Endodermal cell (in vitro differentiated cells): ENCODE measurements around the gene STK39. TPM values are rescaled to one million over a fixed set of nuclear protein-coding genes. Genes with fewer than 3 reads are reported as not detected.
"Not testable (repeated sequence)": the region's sequence is repeated elsewhere in the genome, so short reads cannot be mapped to it uniquely, and the experiment has no call there.

Experiments
- DNase-seq: peaks from one replicate; pipeline ENCODE4 v3.0.0-alpha.2; 2017
- H3K27ac ChIP-seq: 2 replicates; pipeline ENCODE4 v1.5.1; 2013; ENCODE audit warnings: mild to moderate bottlenecking, low read depth, low read length, moderate library complexity
- H3K27me3 ChIP-seq: 2 replicates; pipeline ENCODE4 v1.6.1; 2013; ENCODE audit warnings: mild to moderate bottlenecking, low read length, moderate library complexity; ENCODE audit not compliant: insufficient read depth, control insufficient read depth, poor library complexity, severe bottlenecking
- H3K36me3 ChIP-seq: 2 replicates; pipeline ENCODE4 v1.7.0; 2013; ENCODE audit warnings: mild to moderate bottlenecking, low read length, moderate library complexity; ENCODE audit not compliant: control insufficient read depth, insufficient read depth
- H3K4me1 ChIP-seq: one replicate; pipeline ENCODE4 v1.7.0; 2013; ENCODE audit warnings: low read length; ENCODE audit not compliant: control insufficient read depth, insufficient read depth
- H3K4me3 ChIP-seq: 2 replicates; pipeline ENCODE4 v1.5.1; 2013; ENCODE audit warnings: mild to moderate bottlenecking, low read length, moderate library complexity
- H3K9ac ChIP-seq: 2 replicates; pipeline ENCODE4 v1.6.1; 2013; ENCODE audit warnings: mild to moderate bottlenecking, low read length, moderate library complexity; ENCODE audit not compliant: poor library complexity, severe bottlenecking; ENCODE audit errors: extremely low read depth
- H3K9me3 ChIP-seq: 2 replicates; pipeline ENCODE4 v1.6.1; 2013; ENCODE audit warnings: mild to moderate bottlenecking, low read length, moderate library complexity; ENCODE audit not compliant: control insufficient read depth
- H3K27ac Mint-ChIP-seq: 2 replicates; pipeline ENCODE4 v1.8.0; 2020; ENCODE audit warnings: mixed read lengths
- H3K27me3 Mint-ChIP-seq: 2 replicates; pipeline ENCODE4 v1.8.0; 2021; ENCODE audit warnings: mild to moderate bottlenecking, mixed read lengths; ENCODE audit not compliant: insufficient read depth
- H3K36me3 Mint-ChIP-seq: 2 replicates; pipeline ENCODE4 v1.8.0; 2020; ENCODE audit warnings: low read depth, mixed read lengths
- H3K4me1 Mint-ChIP-seq: 2 replicates; pipeline ENCODE4 v1.8.0; 2020; ENCODE audit warnings: mixed read lengths
- H3K4me3 Mint-ChIP-seq: 2 replicates; pipeline ENCODE4 v1.8.0; 2020; ENCODE audit warnings: mild to moderate bottlenecking, moderate library complexity, mixed read lengths
- H3K9me3 Mint-ChIP-seq: 2 replicates; pipeline ENCODE4 v1.8.0; 2020; ENCODE audit warnings: mild to moderate bottlenecking, mixed read lengths
- CTCF ChIP-seq: fragments of 200-600 bp; sonication (generic); conservative IDR thresholded peaks from 2 replicates; pipeline ENCODE4 v1.5.0; 2021; ENCODE audit warnings: antibody characterized with exemption, mild to moderate bottlenecking
- WGBS, 2 experiments: methylation state at CpG; one replicate each; pipeline versions ENCODE4 v1.1.5 to v1.1.7; 2013; ENCODE audit warnings: missing lambda C conversion rate in 2 of 2, mixed read lengths in 1 of 2; ENCODE audit not compliant: insufficient coverage in 1 of 2, insufficient read length in 1 of 2; 5-methylcytosine and 5-hydroxymethylcytosine counted together
- total RNA-seq, 2 donors: library from RNA; stranded (reverse); fragmentation: NEBNext Ultra II Directional in 1 of 2; extraction: Animal tissue kit (Norgen Biotek cat#: 25700) in 1 of 2; gene quantifications; 2 replicates in 1 of 2; 3 replicates in 1 of 2; pipeline ENCODE4 v1.2.1, GENCODE V29; 2021

Gene STK39
- total RNA-seq, 2 donors from 2014 or later, result 22.3 to 31.5 TPM

- Histone ChIP-seq H3K27me3 (no peaks in the 10 kb centered on the region), H3K9me3 (peaks cover 4% of the 10 kb centered on the region), H3K4me3 (no peak overlapping the region), H3K9ac (no peak overlapping the region), H3K4me1 (no peaks in the 10 kb centered on the region), H3K36me3 (no peaks in the 10 kb centered on the region), H3K27ac (no peak overlapping the region)
- Mint-ChIP-seq H3K4me1 (no peaks in the 10 kb centered on the region), H3K27me3 (no peaks in the 10 kb centered on the region), H3K4me3 (no peak overlapping the region), H3K9me3 (peaks cover 4% of the 10 kb centered on the region), H3K36me3 (no peaks in the 10 kb centered on the region), H3K27ac (no peak overlapping the region)
- TF ChIP-seq CTCF, result no peak
- WGBS, 2 experiments, result 80 to 85% methylated on average over 1 to 3 of the region's 3 CpGs
- DNase-seq, result no peak
Observed at GRCh38 chr2:168272225-168272624, 24.8 kb upstream of the STK39 start.

GRCh38 chr2:168262926-168263325 is 15.5 kb upstream of the STK39 start:
- H3K9me3 ChIP-seq, result peaks cover 12% of the 10 kb centered on the region
- peaks cover 18% of the 10 kb centered on the region for H3K9me3 Mint-ChIP-seq
- H3K4me3 ChIP-seq, DNase-seq, H3K4me3 Mint-ChIP-seq, H3K9ac ChIP-seq, H3K27ac ChIP-seq, H3K27ac Mint-ChIP-seq, H3K4me1 ChIP-seq, H3K27me3 Mint-ChIP-seq, H3K27me3 ChIP-seq, H3K4me1 Mint-ChIP-seq, H3K36me3 Mint-ChIP-seq, H3K36me3 ChIP-seq: not testable (repeated sequence)
- WGBS, 2 experiments, result 98% methylated on average over 2 of the region's 2 CpGs; no CpG with 5 or more reads in 1 of the 2 experiments

GRCh38 chr2:168256448-168256847 is 9.1 kb upstream of the STK39 start:
- H3K9me3 Mint-ChIP-seq, result peaks cover 21% of the 10 kb centered on the region
- TF ChIP-seq CTCF, result no peak
- no peak overlapping the region for H3K9ac ChIP-seq

GRCh38 chr2:168255866-168256265 is 8.5 kb upstream of the STK39 start:
- no peak overlapping the region for H3K9ac ChIP-seq
- no peak for DNase-seq
- H3K9me3 Mint-ChIP-seq, result peaks cover 21% of the 10 kb centered on the region
- no peaks in the 10 kb centered on the region for H3K27me3 ChIP-seq
- no peak overlapping the region for H3K27ac Mint-ChIP-seq
- H3K4me3 Mint-ChIP-seq, result no peak overlapping the region
- no peak overlapping the region for H3K4me3 ChIP-seq
- TF ChIP-seq CTCF, result no peak
- no peaks in the 10 kb centered on the region for H3K4me1 Mint-ChIP-seq
- H3K27me3 Mint-ChIP-seq, result no peaks in the 10 kb centered on the region
- peaks cover 12% of the 10 kb centered on the region for H3K9me3 ChIP-seq
- no peaks in the 10 kb centered on the region for H3K4me1 ChIP-seq
- H3K36me3 Mint-ChIP-seq, result no peaks in the 10 kb centered on the region
- H3K36me3 ChIP-seq, result no peaks in the 10 kb centered on the region
- H3K27ac ChIP-seq, result no peak overlapping the region
- 92 to 96% methylated on average over 3 of the region's 3 CpGs for WGBS, 2 experiments

More at GRCh38 chr2:168256448-168256847, 9.1 kb upstream of the STK39 start:
- no peak for DNase-seq
- Histone ChIP-seq H3K4me3 (no peak overlapping the region), H3K9me3 (peaks cover 12% of the 10 kb centered on the region), H3K27me3 (no peaks in the 10 kb centered on the region), H3K36me3 (no peaks in the 10 kb centered on the region), H3K4me1 (no peaks in the 10 kb centered on the region), H3K27ac (no peak overlapping the region)
- Mint-ChIP-seq H3K4me3 (no peak overlapping the region), H3K27ac (no peak overlapping the region), H3K4me1 (no peaks in the 10 kb centered on the region), H3K36me3 (no peaks in the 10 kb centered on the region), H3K27me3 (no peaks in the 10 kb centered on the region)
- 82 to 86% methylated on average over 2 of the region's 2 CpGs for WGBS, 2 experiments
